ENCODE results near the gene UBE2U.
"Not testable (repeated sequence)": the region's sequence is repeated elsewhere in the genome, so short reads cannot be mapped to it uniquely, and the experiment has no call there.

UBE2U gene

DNA sequence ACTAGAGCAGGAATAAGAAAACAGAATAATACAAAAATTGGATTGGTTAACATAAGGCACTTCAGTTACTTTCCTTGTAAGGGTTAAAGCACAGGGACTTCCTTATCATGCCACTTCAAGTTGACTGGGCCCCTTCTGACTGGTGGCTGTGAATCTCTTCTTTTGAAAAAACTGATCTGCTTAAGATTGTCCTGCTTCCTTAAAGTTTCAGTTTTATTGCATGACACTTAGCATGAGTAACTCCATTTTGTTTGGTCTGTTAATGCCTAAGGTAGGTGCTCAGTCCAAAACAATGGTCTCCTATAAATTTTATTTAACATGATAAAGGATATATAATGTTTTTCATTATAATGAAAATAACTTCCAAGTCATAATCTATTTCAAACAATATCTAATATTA, 37.6 kb downstream of the UBE2U start:
- DNase-seq = no peak

DNA sequence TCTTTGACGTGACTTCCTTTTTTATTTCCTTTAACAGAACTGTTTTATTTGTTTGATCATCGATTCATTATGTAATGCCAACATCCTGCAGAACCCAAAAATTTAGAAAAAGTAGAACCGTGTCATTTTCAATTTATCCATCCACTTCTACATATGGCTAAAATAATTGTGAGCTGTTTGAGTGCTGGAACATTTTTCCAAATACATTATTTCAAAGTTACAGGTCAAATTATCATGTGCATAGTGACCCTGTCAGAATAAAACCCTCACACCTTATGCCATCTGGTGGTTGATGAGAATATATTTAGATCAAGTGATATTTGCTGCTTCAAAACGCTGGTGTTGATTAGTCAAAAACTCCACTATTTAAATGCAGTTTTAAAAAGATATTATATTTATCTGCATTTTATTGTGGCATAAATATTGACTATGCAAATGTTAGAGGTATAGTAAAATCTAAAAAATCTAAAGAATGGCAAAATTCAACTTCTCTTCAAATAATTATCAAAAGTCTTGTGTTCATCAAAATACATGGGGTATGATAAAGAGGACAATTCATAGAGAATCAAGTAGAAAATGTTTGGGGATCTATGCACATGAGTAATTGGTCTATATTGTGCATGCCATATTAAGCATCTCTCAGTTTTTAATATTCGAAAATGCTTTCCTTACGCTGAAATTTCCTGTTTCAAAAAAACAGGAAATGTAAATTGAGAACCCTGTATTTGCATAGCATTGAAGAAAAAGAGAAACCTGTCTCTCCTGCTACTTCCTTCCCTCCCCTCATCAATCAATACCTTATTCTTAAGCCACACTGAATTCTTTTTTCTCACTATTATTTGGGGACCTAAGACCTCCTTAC, 39.7 kb downstream of the UBE2U start:
- DNase-seq = no peak

DNA sequence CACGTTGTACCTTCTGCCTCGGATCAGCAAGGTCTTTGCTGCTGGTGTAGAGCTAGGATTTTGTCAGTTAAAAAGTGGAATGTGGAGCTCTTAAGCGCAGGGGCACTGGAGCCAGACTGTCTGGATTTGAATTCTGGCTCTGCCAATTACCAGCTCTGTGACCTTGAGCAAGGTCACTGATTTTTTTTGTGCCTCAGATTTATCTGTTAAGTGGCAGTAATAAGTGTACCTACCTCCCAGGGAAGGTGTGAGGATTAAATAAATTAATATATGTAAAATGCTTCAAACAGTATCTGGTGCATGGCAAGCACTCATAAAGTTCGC, 40.3 kb downstream of the UBE2U start:
- DNase-seq = no peak

DNA sequence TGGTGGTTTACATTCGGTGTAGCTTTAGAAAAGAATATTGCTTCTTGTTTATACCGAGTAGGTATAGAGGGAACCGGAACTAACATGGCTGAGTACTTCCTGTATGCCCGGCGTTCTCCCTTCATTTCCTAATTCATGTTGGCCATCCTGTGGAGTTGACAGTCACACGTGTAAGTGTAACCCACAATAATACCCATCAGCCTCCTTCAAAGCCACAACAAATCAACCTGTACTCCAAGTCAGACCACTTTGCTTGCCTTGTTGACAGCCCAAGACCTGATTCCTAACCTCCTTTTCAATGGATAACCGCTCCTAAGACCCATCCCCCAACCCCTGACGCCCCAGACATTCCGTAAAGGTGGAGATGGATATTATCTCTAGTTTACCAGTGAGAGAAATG, 42.1 kb downstream of the UBE2U start:
- DNase-seq = no peak

DNA sequence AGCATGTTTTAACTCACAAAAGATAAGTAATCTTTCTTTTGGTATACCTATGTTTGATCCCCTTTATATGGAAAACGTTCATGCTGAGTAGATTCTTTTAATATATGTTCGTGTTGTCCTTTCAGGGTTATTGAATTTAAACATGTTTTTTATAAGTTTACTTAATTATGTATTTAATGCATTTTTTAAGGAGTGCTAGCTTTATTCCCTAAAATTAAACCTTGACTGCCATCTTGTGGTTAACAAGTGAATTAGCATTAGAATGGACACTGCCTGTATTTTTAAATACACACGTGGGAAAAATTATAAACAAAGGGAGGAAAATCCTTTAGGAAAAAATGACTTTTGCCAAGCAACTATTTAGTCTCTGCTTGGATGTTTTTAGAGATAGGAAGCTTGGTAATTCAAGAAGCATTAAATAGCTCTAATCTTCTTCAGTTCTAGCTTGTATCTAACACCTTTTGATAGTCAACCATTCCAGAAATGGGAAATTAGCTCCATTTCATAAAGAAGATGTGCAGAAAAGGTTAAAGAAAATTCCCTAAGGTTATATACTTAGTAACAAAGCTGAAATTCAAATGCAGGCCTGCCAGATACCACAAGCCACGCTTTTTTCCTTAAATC, 43.0 kb downstream of the UBE2U start:
- DNase-seq = no peak

DNA sequence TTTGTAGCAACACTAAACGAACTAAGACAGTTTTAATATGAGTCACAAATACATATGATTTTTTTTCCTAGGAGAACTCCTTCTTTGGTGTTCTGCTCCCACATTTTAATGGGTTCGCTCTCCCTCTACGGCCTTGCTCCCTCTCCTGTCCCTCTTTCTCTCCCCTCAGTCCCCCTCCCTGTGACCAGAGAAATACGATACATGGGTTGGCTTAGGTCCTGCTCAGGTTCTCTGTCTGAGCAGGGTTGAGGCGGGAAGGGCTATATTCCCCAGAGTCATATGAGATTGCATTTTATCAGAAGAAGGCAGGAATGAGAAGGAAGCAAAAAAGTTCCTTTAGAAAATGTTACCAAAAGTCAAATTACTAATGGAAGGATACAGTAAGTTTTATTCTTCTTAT, 44.6 kb downstream of the UBE2U start:
- DNase-seq = no peak

DNA sequence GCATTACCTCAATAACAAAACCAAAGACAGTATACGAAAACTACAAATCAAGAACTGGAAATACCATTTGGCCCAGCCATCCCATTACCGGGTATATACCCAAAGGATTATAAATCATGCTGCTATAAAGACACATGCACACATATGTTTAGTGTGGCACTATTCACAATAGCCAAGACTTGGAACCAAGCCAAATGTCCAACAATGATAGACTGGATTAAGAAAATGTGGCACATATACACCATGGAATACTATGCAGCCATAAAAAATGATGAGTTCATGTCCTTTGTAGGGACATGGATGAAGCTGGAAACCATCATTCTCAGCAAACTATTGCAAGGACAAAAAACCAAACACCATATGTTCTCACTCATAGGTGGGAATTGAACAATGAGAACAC, 47.0 kb downstream of the UBE2U start:
- not testable (repeated sequence) for DNase-seq

DNA sequence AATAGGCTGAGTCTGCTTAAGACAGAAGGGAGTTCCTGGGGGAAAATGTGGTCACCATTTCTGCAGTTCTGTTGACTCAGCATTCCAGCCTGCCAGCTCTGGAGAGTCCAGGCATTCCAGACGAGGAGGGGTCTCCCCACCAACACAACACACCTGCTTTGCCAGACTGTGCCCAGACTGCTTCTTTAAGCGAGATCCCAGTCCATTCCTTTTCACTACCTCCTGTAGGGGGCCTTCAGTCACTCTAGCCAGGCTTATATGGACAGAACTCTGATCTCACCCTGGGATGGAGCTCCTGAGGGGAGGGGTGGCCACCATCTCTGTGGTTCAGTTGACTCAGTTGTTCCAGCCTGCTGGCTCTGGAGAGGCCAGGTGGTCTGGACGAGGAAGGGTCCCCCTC, 48.5 kb downstream of the UBE2U start:
- DNase-seq = no peak

DNA sequence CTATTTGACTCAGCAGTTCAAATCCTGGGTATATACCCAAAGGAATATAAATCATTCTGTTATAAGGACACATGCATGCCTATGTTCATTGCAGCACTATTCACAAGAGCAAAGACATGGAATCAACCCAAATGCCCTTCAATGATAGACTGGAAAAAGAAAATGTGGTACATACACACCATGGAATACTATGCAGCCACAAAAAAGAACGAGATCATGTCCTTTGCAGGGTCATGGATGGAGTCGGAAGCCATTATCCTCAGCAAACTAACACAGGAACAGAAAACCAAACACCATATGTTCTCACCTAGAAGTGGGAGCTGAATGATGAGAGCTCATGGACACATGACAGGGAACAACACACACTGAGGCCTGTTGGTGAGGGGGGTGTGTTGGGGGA, 53.8 kb downstream of the UBE2U start:
- not testable (repeated sequence) for DNase-seq

DNA sequence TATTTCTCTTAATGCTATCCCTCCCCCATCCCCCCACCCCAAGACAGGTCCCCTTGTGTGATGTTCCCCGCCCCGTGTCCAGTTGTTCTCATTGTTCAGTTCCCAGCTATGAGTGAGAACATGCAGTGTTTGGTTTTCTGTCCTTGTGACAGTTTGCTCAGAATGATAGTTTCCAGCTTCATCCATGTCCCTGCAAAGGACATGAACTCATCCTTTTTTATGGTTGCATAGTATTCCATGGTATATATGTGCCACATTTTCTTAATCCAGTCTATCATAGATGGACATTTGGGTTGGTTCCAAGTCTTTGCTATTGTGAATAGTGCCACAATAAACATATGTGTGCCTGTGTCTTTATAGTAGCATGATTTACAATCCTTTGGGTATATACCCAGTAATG, 55.0 kb downstream of the UBE2U start:
- DNase-seq = not testable (repeated sequence)

DNA sequence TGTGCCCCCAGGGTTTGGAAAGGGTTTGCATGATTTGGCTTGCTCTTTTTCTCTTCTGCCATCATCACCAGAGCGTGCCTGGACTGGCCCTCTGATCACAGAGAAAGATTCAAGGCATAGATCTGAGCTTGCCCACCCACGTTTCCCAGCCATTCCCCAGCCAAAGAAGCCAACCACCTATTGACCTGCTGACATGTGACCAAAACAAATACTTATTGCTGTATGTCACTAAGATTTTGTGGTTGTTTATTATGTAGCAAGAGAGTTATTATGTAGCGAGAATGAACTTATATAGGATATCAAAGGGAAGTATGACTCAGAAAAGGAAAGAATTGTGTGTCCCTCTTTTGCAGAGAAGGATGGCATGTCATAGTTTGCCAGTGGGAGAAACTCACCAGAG, 59.9 kb downstream of the UBE2U start:
- DNase-seq = no peak

DNA sequence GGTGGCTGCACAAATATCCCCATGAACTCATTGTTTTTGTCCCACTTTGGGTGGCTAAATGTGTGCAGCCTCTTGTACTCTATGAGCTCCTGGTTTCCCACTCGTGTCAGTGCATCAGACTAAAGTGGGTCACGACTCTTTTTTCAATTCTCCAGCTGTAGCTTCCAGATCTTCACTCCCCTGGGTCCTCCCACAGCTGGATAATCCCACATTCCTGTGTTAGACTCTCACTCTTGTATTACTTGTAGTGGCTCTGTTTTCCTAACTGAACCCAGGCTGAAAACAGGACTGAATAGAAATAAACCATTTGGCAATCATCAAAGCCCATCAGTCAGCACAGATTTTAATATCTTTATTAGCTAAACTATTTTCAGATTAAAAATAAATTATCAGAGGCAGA, 60.4 kb downstream of the UBE2U start:
- DNase-seq = no peak

DNA sequence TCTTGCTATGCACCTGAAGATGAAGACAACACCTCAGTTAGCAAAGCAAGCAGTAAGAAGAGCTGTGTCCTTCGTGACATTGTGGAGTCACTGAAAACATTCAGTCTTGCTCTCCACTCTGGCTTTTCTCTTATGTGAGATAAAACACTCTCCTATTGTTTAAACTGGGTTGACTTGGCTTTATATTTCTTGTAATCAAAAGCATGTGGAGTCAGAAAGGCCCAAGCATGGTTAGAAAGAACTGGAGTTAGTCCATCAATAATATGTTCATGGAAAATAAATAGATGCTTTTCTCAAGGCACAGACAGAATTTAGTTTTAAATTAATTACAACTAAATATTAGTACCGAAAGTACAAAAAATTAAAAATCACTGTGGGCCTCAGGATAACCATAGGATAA, 61.7 kb downstream of the UBE2U start:
- DNase-seq = no peak

DNA sequence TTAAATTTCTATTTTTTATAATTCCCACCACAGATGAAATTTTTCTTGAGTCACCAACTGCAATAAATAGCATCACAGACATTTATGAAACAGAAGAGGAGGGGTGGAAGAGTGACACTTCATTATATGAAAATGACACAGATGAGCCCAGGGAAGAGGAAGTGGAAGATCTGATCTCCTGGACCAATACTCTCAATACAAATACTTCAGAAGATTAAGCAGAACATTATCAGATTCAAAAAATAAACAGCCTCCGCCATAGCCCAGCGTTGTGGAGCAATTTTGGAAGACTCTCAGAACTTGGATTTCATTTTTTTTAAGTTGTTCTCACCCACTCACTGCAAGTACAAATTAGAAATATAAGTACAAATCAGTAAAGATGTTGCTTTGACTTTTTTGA, 63.6 kb downstream of the UBE2U start:
- no peak for DNase-seq

DNA sequence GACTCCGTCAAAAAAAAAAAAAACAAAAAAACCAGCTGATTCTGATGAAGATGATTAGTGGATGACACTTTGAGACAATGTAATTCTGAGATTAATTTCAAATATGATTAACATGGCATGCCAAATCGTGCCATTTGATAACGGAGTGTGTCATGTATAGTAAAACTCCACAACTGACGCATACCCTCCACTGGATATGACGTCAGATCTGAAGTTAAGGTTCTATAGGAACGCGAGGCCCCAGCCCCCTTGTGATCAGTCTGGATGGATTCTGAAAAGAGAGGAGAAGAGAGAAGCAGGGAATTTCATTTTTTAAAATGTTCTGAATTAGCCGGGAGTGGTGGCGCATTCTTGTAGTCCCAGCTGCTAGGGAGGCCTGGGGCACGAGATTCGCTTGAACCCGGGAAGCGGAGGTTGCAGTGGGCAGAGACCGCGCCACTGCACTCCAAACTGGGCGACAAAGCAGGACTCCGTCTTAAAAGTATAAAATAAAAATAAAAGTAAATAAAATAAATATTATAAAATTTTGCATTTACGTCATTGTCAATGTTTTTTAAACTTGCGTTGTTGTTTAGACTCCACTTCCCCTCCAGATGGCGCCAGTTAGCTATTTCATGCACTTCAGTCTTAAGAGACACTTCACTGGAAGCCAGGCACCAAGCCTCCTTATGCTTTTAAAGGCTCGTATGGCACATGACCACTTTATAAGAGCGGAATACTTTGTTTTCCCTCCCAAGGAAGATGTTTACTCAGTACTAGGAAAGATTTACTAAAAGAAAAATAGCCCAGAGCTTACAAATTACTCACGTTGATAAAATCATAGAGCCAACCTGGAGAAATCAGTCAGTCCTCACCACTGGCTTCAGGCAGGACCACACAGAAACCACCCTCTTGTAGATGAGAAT, 65.5 kb downstream of the UBE2U start:
- peak; percentile 78 for DNase-seq

DNA sequence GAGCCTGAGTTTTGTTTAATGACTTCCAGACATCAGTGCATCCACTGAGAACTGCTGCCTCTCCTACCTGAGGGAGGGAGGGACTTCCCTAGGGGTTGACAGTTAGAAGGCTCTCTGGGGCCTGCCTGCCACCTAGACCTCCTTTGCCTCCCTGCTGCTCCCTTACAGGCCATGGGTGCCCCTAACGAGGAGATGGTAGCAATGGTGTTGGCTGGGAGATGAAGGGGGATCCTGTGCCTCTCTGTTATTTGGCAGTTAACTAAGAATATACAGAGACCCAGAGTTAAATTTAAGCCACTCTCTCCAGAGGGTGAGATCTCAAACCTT, 66.1 kb downstream of the UBE2U start:
- DNase-seq = no peak

DNA sequence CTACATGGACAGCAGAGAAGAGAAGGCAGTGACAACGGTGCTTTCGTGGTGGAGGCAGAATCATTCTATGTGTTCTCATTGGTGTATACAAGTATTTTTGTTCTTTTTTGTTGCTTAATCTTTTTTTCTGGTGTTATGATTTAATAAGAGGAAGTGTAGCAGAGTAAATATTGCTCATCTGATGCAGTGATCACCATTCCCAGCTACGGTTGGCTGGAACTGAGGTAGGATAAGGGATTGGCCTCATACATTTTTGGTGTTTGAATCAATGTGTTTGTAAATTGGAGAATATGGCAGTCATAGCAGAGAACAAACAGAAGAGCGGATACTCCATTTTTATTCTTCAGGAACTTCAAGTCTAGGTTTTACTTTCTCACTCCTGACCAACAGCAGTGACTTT, 76.6 kb downstream of the UBE2U start:
- DNase-seq = no peak

DNA sequence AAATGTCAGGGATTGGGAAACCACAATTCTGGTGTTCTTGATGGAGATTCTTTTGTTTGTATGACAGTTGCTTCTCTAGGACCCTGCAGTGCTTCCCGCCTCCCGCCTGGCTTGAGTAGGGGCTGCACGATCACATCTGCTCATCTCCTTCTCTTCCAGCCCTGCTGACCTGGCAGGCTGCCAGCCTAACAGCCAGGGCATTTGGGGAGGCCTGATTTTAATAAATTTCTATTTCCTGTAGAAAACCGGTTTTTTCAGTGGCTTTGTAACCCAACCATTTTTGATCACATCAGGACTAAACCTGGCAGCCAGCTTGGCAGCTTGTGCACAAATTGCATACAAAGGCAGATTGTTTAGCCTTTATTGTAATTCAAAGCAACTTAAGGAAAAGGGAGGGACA, 78.9 kb downstream of the UBE2U start:
- DNase-seq = no peak

DNA sequence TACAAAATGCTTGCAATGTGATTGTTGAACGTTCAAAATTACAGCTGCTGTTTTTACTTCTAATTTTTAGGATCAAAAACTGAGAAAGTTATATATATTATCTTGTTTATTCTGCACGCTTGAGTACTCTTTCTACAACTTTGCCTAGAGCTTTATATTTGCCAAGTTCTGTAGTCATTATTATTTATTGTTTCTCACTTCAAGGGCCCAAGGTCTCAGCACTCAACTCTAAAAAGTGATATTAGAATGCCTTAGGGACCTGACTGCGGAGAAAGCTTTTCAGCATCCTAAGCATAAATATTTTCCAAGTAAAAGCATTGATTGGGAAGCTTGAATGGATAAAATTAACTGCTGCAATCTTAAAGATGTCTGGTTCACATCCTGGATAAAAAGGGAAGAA, 83.6 kb downstream of the UBE2U start:
- DNase-seq = no peak

DNA sequence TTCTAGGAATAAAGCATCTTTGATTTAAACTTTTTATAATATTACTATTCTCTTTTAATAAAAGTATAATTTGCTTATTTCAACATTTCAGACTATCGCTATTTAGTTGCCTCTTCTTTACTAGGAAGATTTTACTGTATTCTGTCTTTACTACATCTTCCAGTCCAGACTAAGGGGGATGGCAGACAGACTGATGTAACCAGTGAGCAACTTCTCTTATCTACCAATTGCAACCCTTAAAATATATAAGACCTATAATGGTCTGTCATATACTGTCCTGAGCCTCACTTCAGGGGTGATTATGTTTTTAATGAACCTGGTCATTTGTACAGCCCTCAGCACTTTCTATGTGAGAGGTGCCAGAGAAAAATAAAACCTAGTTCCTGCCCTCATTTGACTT, 87.0 kb downstream of the UBE2U start:
- DNase-seq = no peak

DNA sequence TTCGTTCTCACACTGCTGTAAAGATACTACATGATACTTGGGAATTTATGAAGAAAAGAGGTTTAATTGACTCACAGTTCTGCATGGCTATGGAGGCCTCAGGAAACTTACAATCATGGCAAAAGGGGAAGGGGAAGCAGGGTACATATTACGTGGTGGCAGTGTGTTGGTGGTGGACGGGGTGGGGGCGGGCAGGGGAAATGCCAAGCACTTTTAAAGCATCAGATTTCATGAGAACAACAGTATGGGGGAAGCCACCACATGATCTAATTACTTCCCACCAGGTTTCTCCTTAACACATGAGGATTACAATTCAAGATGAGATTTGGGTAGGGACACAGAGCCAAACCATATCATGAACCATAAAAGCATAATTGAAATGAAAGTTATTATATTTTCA, 88.5 kb downstream of the UBE2U start:
- DNase-seq = no peak

DNA sequence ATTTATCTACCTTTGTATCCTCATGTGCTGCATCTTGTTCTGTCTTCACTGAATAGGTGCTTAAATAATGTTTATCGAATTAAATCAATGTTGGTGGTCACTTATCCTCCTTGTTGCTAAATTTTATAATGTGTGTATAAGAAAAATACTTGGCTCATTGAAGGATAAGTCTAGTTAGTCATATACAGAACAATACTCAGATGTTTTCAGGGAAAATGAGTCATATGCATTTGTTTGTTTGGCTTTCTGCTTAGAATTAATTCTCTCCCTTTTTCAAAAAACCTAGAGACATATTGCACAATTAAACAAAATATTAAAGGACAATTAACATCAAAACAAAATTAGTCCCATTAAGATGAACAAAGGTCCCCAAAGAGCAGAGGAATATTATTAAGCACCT, 89.0 kb downstream of the UBE2U start:
- no peak for DNase-seq

DNA sequence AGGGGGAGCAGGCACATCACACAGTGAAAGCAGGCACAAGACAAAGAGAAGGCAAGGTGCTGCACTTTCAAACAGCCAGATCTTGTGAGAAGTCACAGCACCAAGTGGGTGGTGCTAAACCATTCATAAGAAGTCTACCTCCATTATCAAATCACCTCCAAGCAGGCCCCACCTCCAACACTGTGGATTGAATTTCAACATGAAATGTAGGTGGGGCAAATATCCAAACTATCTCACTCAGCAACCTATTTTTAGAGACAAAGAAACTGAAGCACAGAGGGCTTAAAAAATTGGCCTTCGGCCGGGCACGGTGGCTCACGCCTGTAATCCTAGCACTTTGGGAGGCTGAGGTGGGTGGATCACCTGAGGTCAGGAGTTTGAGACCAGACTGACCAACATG, 90.4 kb downstream of the UBE2U start:
- no peak for DNase-seq

DNA sequence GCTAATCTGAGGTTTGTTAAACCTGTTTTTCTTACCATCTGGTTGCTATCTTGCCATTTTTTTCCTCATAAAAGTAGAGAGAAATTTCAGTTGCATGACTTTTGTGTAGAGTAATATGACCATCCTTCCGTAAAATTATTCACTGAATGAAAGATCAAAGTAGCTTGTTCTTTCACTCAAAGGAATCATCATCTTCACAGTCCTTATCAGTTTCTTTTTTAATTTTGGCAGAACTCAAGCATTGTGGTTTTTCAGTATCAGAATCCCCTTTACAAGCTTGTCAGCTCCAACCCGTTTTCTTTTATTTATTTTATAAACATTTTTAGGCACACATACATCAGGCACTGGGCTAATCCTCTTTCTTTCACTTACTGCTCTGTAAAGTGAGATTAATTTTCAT, 91.7 kb downstream of the UBE2U start:
- no peak for DNase-seq
